MM.1S (cell line): ENCODE results near the gene C1QTNF6.

ENCODE experiments used
- CTCF ChIP-seq: fragments of 300-600 bp; sonication (generic); IDR thresholded peaks from 2 replicates; pipeline ENCODE4 v1.5.1; 2016; ENCODE audit warnings: antibody characterized with exemption, low read length, mixed read lengths
- EZH2 ChIP-seq: fragments of 300-600 bp; sonication (generic); optimal IDR thresholded peaks from 2 replicates; pipeline ENCODE3; 2017; ENCODE audit warnings: low read depth, mild to moderate bottlenecking, antibody characterized with exemption, low read length, mixed read lengths

- TF ChIP-seq CTCF (no peak), EZH2 (no peak)
These were observed 36.6 kb downstream of the C1QTNF6 start for GRCh38 chr22:37151401-37151800.
